Measurements from ENCODE around the gene FXYD6.

Gene FXYD6

GRCh38 chr11:117873828-117874125, 2.7 kb downstream of the FXYD6 start:
- H3K27ac ChIP-seq, result no peak overlapping the region

GRCh38 chr11:117872975-117873827, 3.3 kb downstream of the FXYD6 start:
- DNase-seq, result no peak
- H3K9me3 ChIP-seq (ENCODE audit: severe bottlenecking), result no peaks in the 10 kb centered on the region
- no peaks in the 10 kb centered on the region for H3K27me3 ChIP-seq (ENCODE audit: insufficient read depth, low read depth, severe bottlenecking)
- no peak for TF ChIP-seq CTCF (IDR thresholded peaks at IDR 0.05; ENCODE audit: low read depth, low read length)
- H3K4me3 ChIP-seq (ENCODE audit: low read depth, low read length), result no peak overlapping the region
- H3K36me3 ChIP-seq, result no peaks in the 10 kb centered on the region
- H3K27ac ChIP-seq, result no peak overlapping the region

More at GRCh38 chr11:117873828-117874125, 2.7 kb downstream of the FXYD6 start:
- Histone ChIP-seq H3K27me3 (ENCODE audit: insufficient read depth, low read depth, severe bottlenecking) (no peaks in the 10 kb centered on the region), H3K9me3 (ENCODE audit: severe bottlenecking) (no peaks in the 10 kb centered on the region), H3K4me3 (ENCODE audit: low read depth, low read length) (no peak overlapping the region), H3K36me3 (no peaks in the 10 kb centered on the region)
- no peak for TF ChIP-seq CTCF (IDR thresholded peaks at IDR 0.05; ENCODE audit: low read depth, low read length)
- no peak for DNase-seq

- Histone ChIP-seq H3K27me3 (ENCODE audit: insufficient read depth, low read depth, severe bottlenecking) (no peaks in the 10 kb centered on the region), H3K4me3 (ENCODE audit: low read depth, low read length) (no peak overlapping the region), H3K36me3 (no peaks in the 10 kb centered on the region), H3K9me3 (ENCODE audit: severe bottlenecking) (no peaks in the 10 kb centered on the region), H3K27ac (no peak overlapping the region)
- DNase-seq, result no peak
- TF ChIP-seq CTCF (IDR thresholded peaks at IDR 0.05; ENCODE audit: low read depth, low read length), result no peak
Observed at GRCh38 chr11:117872420-117872961, 4.0 kb downstream of the FXYD6 start.

- H3K36me3 ChIP-seq, result no peaks in the 10 kb centered on the region
- no peak for DNase-seq
- no peaks in the 10 kb centered on the region for H3K27me3 ChIP-seq (ENCODE audit: insufficient read depth, low read depth, severe bottlenecking)
- no peak for TF ChIP-seq CTCF (IDR thresholded peaks at IDR 0.05; ENCODE audit: low read depth, low read length)
- H3K27ac ChIP-seq, result no peak overlapping the region
- no peaks in the 10 kb centered on the region for H3K9me3 ChIP-seq (ENCODE audit: severe bottlenecking)
- H3K4me3 ChIP-seq (ENCODE audit: low read depth, low read length), result no peak overlapping the region
Observed at GRCh38 chr11:117871784-117872183, 4.7 kb downstream of the FXYD6 start.

GRCh38 chr11:117871160-117871559, 5.3 kb downstream of the FXYD6 start:
- no peaks in the 10 kb centered on the region for H3K27me3 ChIP-seq (ENCODE audit: insufficient read depth, low read depth, severe bottlenecking)
- no peak for DNase-seq
- H3K27ac ChIP-seq, result no peak overlapping the region
- no peak overlapping the region for H3K4me3 ChIP-seq (ENCODE audit: low read depth, low read length)
- no peak for TF ChIP-seq CTCF (IDR thresholded peaks at IDR 0.05; ENCODE audit: low read depth, low read length)
- no peaks in the 10 kb centered on the region for H3K36me3 ChIP-seq
- no peaks in the 10 kb centered on the region for H3K9me3 ChIP-seq (ENCODE audit: severe bottlenecking)

All from WERI-Rb-1 (cell line).